ENCODE measurements around the gene SLC44A1. TPM values are rescaled to one million over a fixed set of nuclear protein-coding genes. Genes with fewer than 3 reads are reported as not detected.

The SLC44A1 gene
- polyA plus RNA-seq, 3 donors, result 6.9 to 52.1 (median 46.5) TPM

DNA sequence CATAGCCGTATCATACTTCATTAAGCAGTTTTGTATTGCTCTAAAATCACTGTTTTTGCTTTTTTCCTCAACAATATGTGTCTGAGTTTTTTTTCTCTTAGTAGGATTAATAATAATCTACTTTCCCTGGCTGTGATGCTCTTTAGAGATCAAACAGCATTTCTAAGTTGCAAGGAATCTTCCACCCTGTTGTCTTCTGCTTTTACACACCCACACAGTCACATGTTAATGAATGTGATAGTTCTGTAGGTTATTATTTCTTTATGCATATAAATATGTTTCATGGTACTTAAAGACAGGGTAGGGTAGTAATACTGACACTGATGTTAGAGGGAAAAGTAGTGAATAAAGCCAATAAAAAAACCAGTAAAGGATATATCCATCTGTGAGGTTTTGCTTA, 29.3 kb downstream of the SLC44A1 start:
- H3K79me2 ChIP-seq (ENCODE audit: insufficient read depth, low read length), result peaks cover 95% of the 10 kb centered on the region
- no peak overlapping the region for H3K27ac ChIP-seq (ENCODE audit: low read depth in 1 of 2, low read length in 2 of 2)
- H3K9me3 ChIP-seq (replicated peaks in 1 of 2; ENCODE audit: control insufficient read depth in 1 of 2, insufficient read depth in 1 of 2, low read length in 2 of 2), result no peaks in the 10 kb centered on the region
- H3K36me3 ChIP-seq (replicated peaks in 1 of 2; ENCODE audit: control insufficient read depth in 1 of 2, insufficient read depth in 2 of 2, low read length in 2 of 2), result no peaks in the 10 kb centered on the region
- H3K4me2 ChIP-seq (replicated peaks; ENCODE audit: extremely low read depth, low read length, poor library complexity, severe bottlenecking), result no peak overlapping the region
- Mint-ChIP-seq H3K4me3 (no peak overlapping the region), H3K4me1 (peaks cover 19% of the 10 kb centered on the region), H3K36me3 (peaks cover 0 to 24% of the 10 kb centered on the region in 2 donors), H3K27me3 (ENCODE audit: low read depth in 3 of 3) (no peaks in the 10 kb centered on the region), H3K27ac (no peak overlapping the region), H3K9me3 (no peaks in the 10 kb centered on the region)
- DNase-seq, result no peak
- peaks cover 4% of the 10 kb centered on the region for H4K20me1 ChIP-seq (ENCODE audit: insufficient read depth, low read length)
- intact Hi-C loops (cut with micrococcal nuclease), result no loop called here
- H3K4me1 ChIP-seq (ENCODE audit: control insufficient read depth in 1 of 2, insufficient read depth in 2 of 2, low read length in 2 of 2), result peaks cover 0 to 5% of the 10 kb centered on the region in 2 donors
- WGBS (ENCODE audit: insufficient coverage), result no CpG with 5 or more reads among the region's 1 CpG
- TF ChIP-seq, protein P1, sequence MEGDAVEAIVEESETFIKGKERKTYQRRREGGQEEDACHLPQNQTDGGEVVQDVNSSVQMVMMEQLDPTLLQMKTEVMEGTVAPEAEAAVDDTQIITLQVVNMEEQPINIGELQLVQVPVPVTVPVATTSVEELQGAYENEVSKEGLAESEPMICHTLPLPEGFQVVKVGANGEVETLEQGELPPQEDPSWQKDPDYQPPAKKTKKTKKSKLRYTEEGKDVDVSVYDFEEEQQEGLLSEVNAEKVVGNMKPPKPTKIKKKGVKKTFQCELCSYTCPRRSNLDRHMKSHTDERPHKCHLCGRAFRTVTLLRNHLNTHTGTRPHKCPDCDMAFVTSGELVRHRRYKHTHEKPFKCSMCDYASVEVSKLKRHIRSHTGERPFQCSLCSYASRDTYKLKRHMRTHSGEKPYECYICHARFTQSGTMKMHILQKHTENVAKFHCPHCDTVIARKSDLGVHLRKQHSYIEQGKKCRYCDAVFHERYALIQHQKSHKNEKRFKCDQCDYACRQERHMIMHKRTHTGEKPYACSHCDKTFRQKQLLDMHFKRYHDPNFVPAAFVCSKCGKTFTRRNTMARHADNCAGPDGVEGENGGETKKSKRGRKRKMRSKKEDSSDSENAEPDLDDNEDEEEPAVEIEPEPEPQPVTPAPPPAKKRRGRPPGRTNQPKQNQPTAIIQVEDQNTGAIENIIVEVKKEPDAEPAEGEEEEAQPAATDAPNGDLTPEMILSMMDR (IDR thresholded peaks at IDR 0.05), result no peak
- H3K4me3 ChIP-seq (replicated peaks in 1 of 3; ENCODE audit: low read depth in 2 of 3, low read length in 3 of 3), result no peak overlapping the region
- no peak overlapping the region for H2AFZ ChIP-seq (ENCODE audit: insufficient read depth, low read depth, low read length, poor library complexity, severe bottlenecking)
- H3K27me3 ChIP-seq (ENCODE audit: control insufficient read depth in 2 of 2, insufficient read depth in 2 of 2, low read length in 2 of 2), result no peaks in the 10 kb centered on the region
- no peak overlapping the region for H3K9ac ChIP-seq (ENCODE audit: insufficient read depth, low read length, poor library complexity, severe bottlenecking)

DNA sequence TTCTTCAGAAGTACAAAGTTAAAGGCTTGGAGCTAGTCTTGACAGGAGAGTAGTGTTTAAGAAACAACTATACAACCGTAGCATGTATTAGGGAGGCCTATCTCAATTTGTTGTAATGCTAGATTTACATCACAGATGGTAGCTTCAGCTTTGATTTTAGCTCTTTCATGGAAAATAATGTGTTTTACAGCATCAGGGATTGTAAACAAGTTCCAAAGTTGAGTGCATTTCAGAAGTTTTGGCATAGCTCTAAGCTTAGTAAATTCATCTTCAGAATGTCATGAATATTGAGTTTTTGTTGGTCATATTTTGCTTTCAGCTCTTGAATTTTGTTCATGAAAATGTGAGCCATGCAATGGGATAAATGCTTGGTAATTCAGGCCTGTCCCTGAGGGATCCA, 30.7 kb downstream of the SLC44A1 start:
- Histone ChIP-seq H3K4me3 (replicated peaks in 1 of 3; ENCODE audit: low read depth in 2 of 3, low read length in 3 of 3) (no peak overlapping the region), H3K36me3 (replicated peaks in 1 of 2; ENCODE audit: control insufficient read depth in 1 of 2, insufficient read depth in 2 of 2, low read length in 2 of 2) (no peaks in the 10 kb centered on the region), H3K9ac (ENCODE audit: insufficient read depth, low read length, poor library complexity, severe bottlenecking) (no peak overlapping the region), H3K79me2 (ENCODE audit: insufficient read depth, low read length) (peaks cover 95% of the 10 kb centered on the region), H3K27me3 (ENCODE audit: control insufficient read depth in 2 of 2, insufficient read depth in 2 of 2, low read length in 2 of 2) (no peaks in the 10 kb centered on the region), H2AFZ (ENCODE audit: insufficient read depth, low read depth, low read length, poor library complexity, severe bottlenecking) (no peak overlapping the region), H3K9me3 (replicated peaks in 1 of 2; ENCODE audit: control insufficient read depth in 1 of 2, insufficient read depth in 1 of 2, low read length in 2 of 2) (no peaks in the 10 kb centered on the region), H3K4me2 (replicated peaks; ENCODE audit: extremely low read depth, low read length, poor library complexity, severe bottlenecking) (no peak overlapping the region), H3K27ac (ENCODE audit: low read depth in 1 of 2, low read length in 2 of 2) (no peak overlapping the region), H3K4me1 (ENCODE audit: control insufficient read depth in 1 of 2, insufficient read depth in 2 of 2, low read length in 2 of 2) (peaks cover 0 to 5% of the 10 kb centered on the region in 2 donors), H4K20me1 (ENCODE audit: insufficient read depth, low read length) (no peaks in the 10 kb centered on the region)
- intact Hi-C loops (cut with micrococcal nuclease), result no loop called here
- WGBS (ENCODE audit: insufficient coverage), result no CpG with 5 or more reads among the region's 1 CpG
- TF ChIP-seq, protein P1 (IDR thresholded peaks at IDR 0.05), result no peak
- no peaks in the 10 kb centered on the region for H3K9me3 Mint-ChIP-seq
- no peak overlapping the region for H3K4me3 Mint-ChIP-seq
- H3K27ac Mint-ChIP-seq, result no peak overlapping the region
- no peak for DNase-seq
- H3K27me3 Mint-ChIP-seq (ENCODE audit: low read depth in 3 of 3), result no peaks in the 10 kb centered on the region
- H3K4me1 Mint-ChIP-seq, result peaks cover 19% of the 10 kb centered on the region
- peaks cover 0 to 24% of the 10 kb centered on the region in 2 donors for H3K36me3 Mint-ChIP-seq
